GM21576 (cell line): ENCODE data around the gene UTRN.
A peak's percentile ranks its signal among the peaks of the same experiment; 100 is the strongest.

Experiments used
- ATAC-seq: cut with Tn5 transposase; IDR thresholded peaks from one replicate; pipeline ENCODE4 v1.9.1; 2021; ENCODE audit warnings: mild to moderate bottlenecking, moderate library complexity; ENCODE audit not compliant: unreplicated experiment

Gene UTRN

GRCh38 chr6:144283646-144284477, 1.3 kb upstream of the UTRN start:
- no peak for ATAC-seq

DNA sequence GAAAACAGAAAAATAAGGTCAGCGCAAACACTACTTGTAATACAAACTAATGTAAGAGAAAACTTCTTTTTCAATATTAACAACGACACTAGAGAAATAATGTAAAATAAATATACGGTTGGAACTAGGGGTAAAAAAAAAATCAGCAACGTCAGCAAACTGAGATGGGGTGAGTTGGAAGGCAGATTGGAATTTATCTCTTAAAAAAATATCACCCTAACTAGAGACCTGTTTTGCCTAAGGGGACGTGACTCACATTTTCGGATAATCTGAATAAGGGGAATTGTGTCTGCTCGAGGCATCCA, 705 bp upstream of the UTRN start:
- ATAC-seq: no peak

DNA sequence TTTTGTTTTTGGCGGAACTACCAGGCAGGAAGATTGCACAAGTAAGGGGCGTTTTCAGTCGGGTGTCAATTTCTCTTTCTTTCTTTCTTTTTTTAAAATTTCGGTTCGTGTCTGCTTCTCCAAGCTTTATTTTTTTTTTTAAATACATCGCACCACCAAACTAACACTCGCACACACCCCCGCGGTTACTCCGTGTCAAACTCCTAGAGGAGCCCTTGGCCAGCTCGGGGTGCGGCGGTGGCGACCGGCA, 338 bp downstream of the UTRN start:
- ATAC-seq: peak; percentile 24

DNA sequence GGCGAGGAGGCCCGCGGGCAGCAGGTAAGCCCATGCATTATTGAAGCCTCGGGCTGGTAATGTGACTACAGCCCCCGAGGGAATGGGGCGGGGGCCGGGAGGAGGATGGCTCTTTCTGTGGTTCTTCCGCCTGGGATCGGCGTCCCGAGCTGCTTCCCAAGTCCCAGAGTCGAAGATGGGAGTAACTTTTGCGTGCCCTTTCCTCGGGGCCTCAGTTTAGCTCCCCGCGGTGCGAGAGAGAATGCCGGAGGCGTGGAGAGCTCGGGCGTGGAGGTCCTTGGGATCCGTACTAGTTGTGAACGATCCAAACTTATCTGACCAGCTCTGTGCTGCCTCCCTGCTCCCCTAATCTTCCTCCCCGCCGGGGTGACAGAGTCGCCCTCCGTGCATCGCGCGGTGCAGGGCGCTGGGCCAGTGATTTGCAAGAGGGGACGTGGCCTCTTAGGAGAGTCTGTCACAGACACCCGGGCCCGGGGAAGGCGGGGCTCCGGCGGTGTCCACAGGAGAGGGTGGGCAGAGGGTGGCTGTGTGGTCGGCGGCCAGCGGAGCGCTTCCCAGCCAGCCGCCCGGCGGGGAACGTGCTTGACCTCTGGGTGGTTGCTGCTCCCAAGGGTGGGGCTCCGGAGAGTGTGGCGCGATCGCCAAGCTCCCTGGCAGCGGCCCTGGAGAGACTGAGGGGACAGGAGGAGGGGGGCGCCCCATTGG, 815 bp downstream of the UTRN start:
- ATAC-seq: peak; percentile 32

DNA sequence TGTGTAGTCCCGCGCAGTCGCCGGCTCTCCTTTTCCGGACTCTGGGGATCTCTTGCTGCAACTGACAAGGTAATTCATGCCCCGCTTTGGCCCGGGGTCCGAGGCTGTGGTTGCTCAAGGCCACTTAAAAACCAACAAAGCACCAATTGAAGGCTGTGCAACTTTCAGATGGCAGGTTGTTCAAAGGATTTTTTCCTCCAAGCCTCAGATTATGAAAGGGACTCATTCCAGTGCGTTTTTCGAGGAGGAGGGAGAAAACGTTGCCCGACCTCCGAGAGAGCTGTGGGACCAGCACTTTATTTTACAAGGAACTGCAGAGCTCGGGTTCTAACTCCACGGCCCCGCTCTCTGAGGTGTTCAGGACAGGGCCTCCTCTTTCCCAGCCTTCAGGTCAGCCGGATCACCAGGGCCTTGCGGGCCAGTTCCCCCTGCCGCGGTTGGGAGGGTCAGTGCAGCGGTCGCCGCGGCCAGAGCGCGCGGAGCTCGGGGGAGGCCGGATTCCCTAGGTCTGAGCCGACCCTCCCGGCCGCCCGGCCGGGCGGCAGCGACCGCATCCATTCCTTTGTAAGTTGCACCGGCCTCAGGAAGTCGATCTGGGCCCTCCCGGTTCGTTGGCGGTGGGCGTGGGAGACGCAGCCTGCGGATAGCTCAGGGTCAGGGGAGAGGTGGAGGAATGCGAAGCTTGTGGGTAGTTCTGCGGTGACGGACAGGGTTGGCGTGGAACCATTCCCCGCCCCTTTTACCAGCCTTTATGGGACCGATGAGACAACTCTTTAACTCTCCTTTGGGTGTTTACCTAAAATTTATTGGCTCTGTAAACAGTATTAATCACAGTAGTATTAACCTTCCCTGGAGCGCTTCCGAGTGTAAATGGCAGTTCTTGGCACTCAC, 1.6 kb downstream of the UTRN start:
- ATAC-seq: no peak

- ATAC-seq: no peak
Observed at GRCh38 chr6:144289006-144289405, 3.9 kb downstream of the UTRN start.

DNA sequence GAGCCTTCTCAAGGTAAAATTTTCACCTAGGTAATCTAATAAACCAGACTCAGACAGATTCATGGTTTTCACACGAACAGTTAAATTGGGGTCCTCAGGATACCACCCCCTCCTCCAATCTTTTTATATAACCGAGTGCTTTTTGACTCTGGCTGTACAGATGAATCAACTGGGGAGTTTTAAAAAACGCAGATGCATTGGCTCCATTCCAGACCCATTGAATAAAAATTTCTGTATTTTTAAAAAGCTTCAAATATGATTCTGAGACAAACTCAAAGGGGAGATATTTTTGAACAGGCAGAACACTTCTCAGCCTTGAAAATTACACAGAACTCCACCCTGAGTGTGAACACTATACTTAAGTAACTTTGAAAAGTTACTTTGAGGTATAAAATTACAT, 7.2 kb downstream of the UTRN start:
- ATAC-seq: no peak

DNA sequence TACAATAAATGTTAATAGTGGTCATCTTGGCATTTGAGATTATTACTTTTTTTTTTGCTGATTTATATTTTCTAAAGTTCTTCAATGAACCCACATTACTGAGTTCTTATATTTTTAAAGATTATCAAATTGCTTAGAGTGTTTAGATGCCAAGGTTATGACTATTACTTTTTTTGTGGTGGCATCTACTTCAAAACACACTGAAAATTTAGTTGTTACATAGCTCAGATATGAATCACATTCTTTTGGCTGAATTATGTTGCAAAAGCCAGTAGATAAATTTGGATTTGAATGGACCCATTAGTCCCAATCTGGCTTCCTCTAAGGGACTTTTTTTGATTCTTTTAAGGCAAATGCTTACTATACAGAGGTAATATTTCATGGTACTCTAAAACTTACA, 8.9 kb downstream of the UTRN start:
- no peak for ATAC-seq

DNA sequence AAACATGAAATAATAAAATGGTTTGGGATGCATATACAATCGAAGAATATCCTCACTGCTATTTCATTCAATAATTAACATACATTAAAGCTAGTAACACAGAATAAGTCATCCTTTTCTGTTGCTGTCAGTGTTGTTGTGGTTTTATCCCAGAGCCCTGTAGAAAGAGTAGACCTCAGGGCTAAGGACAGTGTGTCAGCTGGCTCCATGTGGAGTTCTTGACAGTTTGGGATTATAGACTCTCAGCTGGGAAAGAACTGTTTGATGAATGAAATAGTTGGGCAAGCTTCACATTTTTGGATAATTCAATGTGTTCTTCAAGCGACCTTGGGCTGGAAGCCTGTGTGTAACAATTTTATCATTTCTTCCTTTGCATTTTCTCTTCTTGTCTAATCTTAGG, 10.1 kb downstream of the UTRN start:
- no peak for ATAC-seq

- no peak for ATAC-seq
Observed at GRCh38 chr6:144295981-144296767, 11.0 kb downstream of the UTRN start.

GRCh38 chr6:144296973-144297372, 11.8 kb downstream of the UTRN start:
- ATAC-seq: no peak

DNA sequence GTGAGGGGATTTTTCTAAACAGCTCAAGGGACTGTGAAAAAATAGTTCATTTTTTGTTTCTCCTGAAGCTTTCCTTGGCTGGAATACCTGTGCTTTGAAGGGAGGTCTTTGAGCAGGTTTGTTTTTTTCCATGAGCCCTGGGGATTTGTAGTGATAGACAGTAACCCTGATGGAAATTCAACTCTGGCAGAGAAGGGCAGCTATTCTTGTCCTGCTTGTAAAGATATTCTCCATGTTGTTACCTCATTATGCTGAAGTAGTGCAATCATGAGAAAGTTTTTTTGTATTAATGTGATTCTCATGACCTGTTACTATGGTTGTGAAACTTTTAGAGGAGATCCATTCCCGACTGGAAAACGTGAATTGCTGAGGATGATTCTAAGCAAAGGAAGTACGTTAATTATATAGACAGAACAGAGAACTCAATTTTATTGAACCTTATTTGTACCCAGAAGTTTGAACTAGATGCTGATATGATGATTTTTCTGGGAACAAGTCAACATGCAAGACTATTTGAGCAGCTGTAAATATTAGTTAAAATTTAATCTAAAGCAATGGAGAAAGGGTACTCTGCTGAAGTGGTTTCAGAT, 12.5 kb downstream of the UTRN start:
- ATAC-seq: no peak

DNA sequence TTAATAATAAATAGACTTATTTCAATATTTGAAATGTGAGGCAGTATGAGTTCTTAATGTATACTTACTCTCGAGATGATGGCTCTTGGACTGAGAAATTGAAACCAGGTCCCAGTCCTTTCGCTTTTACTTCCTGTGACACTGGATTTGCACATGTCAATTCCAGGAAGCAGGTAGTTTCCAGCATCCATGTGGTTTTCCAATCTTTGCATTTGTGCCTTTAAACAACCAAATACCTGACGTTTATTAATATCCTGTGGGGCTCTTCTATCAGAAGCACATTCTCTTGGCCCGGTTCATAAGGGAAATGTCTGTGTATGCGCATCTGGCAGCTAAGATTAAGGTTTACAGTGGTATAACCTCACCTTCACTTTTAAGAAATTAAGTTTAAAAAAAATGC, 13.1 kb downstream of the UTRN start:
- no peak for ATAC-seq

- ATAC-seq: no peak
Observed at GRCh38 chr6:144298916-144299315, 13.8 kb downstream of the UTRN start.

DNA sequence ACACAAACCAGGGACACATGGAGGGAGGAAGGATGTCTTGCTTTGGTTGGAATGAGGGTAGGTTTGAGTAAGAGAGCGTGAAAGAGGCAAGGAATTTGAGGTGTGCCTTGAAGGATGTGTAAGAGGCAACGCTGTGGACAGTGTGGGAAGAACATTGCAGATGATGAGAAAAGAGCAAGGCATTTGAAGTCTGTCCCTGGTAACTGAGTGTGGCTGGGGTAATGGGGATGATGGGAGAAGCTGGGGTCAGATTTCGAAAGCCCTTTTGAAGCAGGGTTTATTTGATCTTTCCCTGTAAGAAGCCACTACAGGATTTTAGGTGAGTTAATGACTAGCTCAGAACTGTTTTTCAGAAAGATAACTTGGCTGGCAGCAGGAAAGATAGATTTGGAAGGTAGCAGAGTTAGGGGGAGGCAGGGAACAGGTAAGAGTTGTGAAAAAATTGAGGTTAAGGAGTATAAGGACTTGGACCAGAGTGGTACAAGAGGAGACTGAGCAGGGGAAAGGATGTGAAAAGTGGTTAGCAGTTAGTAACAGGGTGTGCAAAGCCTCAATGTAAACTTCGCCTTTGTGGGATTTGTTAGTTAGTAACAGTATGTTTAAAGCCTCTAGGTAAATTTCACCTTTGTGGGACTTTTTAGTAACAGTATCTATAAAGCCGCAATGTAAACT, 17.7 kb downstream of the UTRN start:
- ATAC-seq: no peak

- ATAC-seq: no peak
Observed at GRCh38 chr6:144304223-144304848, 19.2 kb downstream of the UTRN start.

DNA sequence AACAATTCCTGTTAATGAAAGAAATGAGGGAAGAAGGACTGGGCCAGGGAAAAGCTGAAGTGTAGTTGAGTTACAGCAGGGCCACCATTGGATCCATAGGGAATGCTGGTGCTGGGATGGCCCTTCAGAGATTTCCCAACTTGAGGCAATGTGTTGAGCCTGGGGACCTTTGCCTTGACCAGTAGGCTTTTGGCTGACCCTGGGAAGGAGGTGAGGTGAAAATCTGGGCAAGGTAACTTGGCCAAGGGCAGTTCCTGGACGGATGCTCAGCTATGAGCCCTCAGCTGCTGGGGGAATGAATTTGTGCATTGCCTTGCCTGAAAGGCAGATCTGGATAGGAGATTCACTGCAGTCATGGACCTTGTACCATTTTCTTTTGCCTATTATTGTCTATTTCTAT, 20.4 kb downstream of the UTRN start:
- ATAC-seq: no peak

- ATAC-seq: peak; percentile 93
Observed at GRCh38 chr6:144305985-144306384, 20.9 kb downstream of the UTRN start.

DNA sequence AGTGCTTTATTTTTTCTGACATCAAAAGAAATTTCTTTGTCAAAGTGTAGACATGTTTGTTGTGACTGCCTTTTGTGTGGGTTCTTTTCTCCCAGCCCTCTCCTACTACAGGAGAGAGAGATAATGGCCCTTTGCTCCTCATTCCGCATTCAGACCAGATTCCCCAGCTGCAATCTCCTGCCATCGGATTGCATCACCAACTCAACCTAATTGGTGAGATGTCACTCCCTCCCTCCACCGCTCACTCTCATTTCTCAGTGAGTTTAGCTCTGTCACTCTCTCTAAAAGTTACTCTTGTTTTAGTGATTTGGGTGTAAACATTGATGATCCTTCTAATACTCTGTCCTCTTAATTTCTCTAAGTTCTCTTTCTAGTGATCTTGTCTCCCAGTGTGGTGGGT, 22.7 kb downstream of the UTRN start:
- ATAC-seq: no peak

DNA sequence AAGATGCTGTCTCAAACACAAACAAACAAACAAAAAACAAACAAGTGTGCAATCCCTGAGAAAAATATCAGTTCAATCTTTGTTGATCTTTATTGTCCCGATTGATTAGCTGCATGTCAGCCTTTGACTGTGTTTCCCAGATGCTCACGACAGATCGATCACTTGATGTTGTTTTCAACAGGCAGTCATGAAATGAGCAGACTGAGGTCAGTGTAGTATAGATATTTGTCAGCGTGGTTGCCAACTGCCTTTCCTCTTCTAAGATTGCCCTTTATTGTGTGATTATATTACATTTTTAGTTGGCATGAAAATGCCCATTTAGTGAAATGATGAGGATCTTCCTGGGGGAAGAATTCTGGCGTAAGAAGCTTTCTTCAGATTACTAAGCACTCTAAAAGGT, 25.6 kb downstream of the UTRN start:
- no peak for ATAC-seq
